Measurements from ENCODE around the gene AGAP1. TPM values are rescaled to one million over a fixed set of nuclear protein-coding genes. Genes with fewer than 3 reads are reported as not detected.

The AGAP1 gene
- polyA plus RNA-seq, 2 of the 4 experiments (the other 2 are of a cell fraction), result 20.2 to 21.9 TPM

GRCh38 chr2:235669269-235669831 lies 175.5 kb downstream of the AGAP1 start:
- WGBS (ENCODE audit: missing lambda C conversion rate), result 3% methylated on average over 12 of the region's 77 CpGs
- peak; percentile 72 to 76 for ATAC-seq
- no peak for TF ChIP-seq HEYL (CRISPR knock-in tag; IDR thresholded peaks at IDR 0.05)
- TF ChIP-seq MAX (IDR thresholded peaks at IDR 0.05), result peak; percentile 41; the same call in 1 of the 2 replicates
- TF ChIP-seq CHD4 (IDR thresholded peaks at IDR 0.05; ENCODE audit: borderline replicate concordance), result no peak
- TF ChIP-seq HOXB5 (CRISPR knock-in tag; IDR thresholded peaks at IDR 0.05), result no peak
- no peak for TF ChIP-seq PHF8 (IDR thresholded peaks at IDR 0.05; ENCODE audit: borderline replicate concordance, low read depth)
- no peak for TF ChIP-seq ELK1 (IDR thresholded peaks at IDR 0.05; ENCODE audit: low read depth, low read length)
- TF ChIP-seq USF2 (IDR thresholded peaks at IDR 0.05), result no peak
- TF ChIP-seq E2F6 (IDR thresholded peaks at IDR 0.05; ENCODE audit: borderline replicate concordance, low read depth), result 0 out of 2 replicates have a peak, but pooled peaks have one; percentile 21
- POLR2A ChIA-PET, result no interaction called here
- Histone ChIP-seq H3K4me1 (peaks cover 18% of the 10 kb centered on the region), H3K9me3 (no peaks in the 10 kb centered on the region), H3K4me2 (peak overlapping the region; percentile 98), H3K4me3 (peak overlapping the region; percentile 83), H3K27ac (peak overlapping the region; percentile 59 to 87)
- FAIRE-seq, result no peak
- CTCF ChIA-PET, result interaction anchor here (0.7 to 4.1 kb wide), 7 partner anchors 7 to 77 kb away, joined by 3 to 34 read pairs (median 4); no protein-coding TSS in a partner anchor
- DNase-seq (ENCODE audit: low read depth in 1 of 2, low spot score in 1 of 2), result peak; percentile 41 to 82

- CTCF ChIA-PET, result interaction anchor here (0.6 to 4.1 kb wide), 15 partner anchors 8 to 532 kb away, joined by 3 to 34 read pairs (median 3); no protein-coding TSS in a partner anchor
- peak overlapping the region; percentile 83 for H3K4me3 ChIP-seq
- POLR2A ChIA-PET, result no interaction called here
- FAIRE-seq (no peak), DNase-seq (ENCODE audit: low read depth in 1 of 2, low spot score in 1 of 2) (peak; percentile 33 to 70), ATAC-seq (peak; percentile 71 to 73)
- no peaks in the 10 kb centered on the region for H3K9me3 ChIP-seq
- H3K4me2 ChIP-seq, result peak overlapping the region; percentile 98
- under 1% methylated on average over 17 of the region's 148 CpGs for WGBS (ENCODE audit: missing lambda C conversion rate)
- peak overlapping the region; percentile 59 to 87 for H3K27ac ChIP-seq
- peaks cover 17% of the 10 kb centered on the region for H3K4me1 ChIP-seq
- TF ChIP-seq GATA3 (IDR thresholded peaks at IDR 0.05; ENCODE audit: borderline replicate concordance) (no peak), BHLHE40 (IDR thresholded peaks at IDR 0.05; ENCODE audit: low read depth, low read length) (no peak), ZSCAN20 (CRISPR knock-in tag; IDR thresholded peaks at IDR 0.05) (no peak), CEBPB (IDR thresholded peaks at IDR 0.05) (no peak), REST (IDR thresholded peaks at IDR 0.05) (no peak), JUNB (IDR thresholded peaks at IDR 0.05) (no peak), JUN (IDR thresholded peaks at IDR 0.05) (0 out of 5 replicates have a peak, but pooled peaks of 1 of the 2 experiments have one; percentile 15), CTCF (IDR thresholded peaks at IDR 0.05) (peak; percentile 51), ELK1 (IDR thresholded peaks at IDR 0.05; ENCODE audit: low read depth, low read length) (no peak), PBX3 (IDR thresholded peaks at IDR 0.05) (no peak), E2F6 (IDR thresholded peaks at IDR 0.05; ENCODE audit: borderline replicate concordance, low read depth) (no peak; the same call in 1 of the 2 replicates), SMC3 (IDR thresholded peaks at IDR 0.05) (peak; percentile 49; the same call in 2 of the 3 replicates), EHF (CRISPR knock-in tag; IDR thresholded peaks at IDR 0.05) (no peak), RAD21 (conservative IDR thresholded peaks at IDR 0.05 in 1 of 2, IDR thresholded peaks at IDR 0.05 in 1 of 2) (peak; percentile 42 to 57; a peak in 3 of 5 replicates)
Observed at GRCh38 chr2:235669983-235670962, 176.4 kb downstream of the AGAP1 start.

All from A549 (cell line).